ENCODE measurements around the gene KLF11.
"Not testable (repeated sequence)": the region's sequence is repeated elsewhere in the genome, so short reads cannot be mapped to it uniquely, and the experiment has no call there.

Gene KLF11

DNA sequence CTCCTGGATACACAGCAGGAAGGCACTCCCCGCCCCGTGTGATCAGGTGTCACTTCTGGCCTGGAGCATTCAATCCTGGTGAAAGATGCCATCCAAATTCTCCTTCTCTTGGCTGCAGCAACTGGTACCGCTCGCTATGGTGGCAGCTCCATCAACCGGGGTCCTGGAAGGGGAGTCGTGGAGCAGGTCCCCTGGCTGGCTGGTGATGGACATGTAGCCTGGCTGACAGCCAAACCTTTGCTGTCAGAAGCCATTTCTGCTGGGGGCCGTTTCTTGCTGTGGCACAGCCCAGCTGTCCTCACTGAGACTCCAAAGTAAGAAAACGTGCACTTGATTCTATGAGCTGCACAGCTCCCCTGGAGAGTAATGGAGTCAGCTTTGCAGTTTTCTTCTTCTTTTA lies 44.0 kb downstream of the KLF11 start:
- no peak for DNase-seq

GRCh38 chr2:10089565-10090190 lies 46.3 kb downstream of the KLF11 start:
- DNase-seq: no peak

- DNase-seq: peak in 3 of 6 experiments; percentile 4 to 16 (median 5)
These were observed 48.0 kb downstream of the KLF11 start for GRCh38 chr2:10091182-10091888.

GRCh38 chr2:10091889-10092244 lies 48.5 kb downstream of the KLF11 start:
- not testable (repeated sequence) for DNase-seq

DNA sequence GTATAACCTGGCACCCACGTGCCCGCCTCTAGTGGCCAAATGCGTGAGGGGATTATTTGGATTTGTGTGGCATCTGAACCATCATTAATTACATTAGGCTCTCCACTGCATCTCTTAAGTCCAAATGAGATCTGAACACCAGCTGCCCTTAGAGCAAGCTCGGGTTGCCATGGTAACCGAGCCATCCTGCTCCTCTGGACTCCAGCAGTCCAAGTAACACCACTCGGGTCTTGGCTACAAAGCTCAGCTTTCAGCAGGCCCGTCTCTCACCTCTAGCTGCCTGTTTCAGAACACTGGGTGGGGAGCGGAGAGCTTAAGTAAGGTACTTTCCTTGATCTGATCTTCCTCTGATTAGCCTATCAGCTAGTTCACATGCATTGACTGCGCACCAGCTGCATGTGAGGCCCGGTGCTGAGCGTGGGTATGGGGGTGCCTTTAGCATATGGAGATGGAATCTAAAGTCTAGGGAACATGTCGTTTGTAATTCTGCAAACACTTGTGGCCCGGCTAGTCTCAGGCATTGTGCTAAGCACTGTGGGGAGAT lies 51.0 kb downstream of the KLF11 start:
- DNase-seq: no peak

GRCh38 chr2:10095175-10095574 lies 51.8 kb downstream of the KLF11 start:
- no peak for DNase-seq

DNA sequence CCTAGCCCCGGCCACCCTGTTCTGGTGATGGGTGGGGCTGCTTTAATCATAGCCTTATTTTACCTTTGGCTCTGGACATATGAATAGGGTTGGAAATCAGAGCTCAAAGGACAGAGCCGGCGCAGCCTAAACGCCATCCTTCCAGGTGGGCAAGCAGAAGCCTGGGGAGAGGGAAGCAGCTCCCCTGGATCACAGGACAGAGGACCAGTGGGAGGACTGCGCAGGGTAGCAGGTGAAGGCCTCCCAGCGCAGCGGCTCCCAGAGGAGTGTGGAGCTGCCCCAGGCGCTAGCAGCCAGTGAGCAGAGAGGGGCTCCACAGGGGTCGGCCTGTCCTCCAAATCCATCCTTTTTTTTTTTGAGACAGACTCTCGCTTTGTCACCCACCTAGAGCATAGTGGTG lies 53.3 kb downstream of the KLF11 start:
- DNase-seq: no peak

- no peak for DNase-seq
These were observed 54.2 kb downstream of the KLF11 start for GRCh38 chr2:10097352-10098148.

DNA sequence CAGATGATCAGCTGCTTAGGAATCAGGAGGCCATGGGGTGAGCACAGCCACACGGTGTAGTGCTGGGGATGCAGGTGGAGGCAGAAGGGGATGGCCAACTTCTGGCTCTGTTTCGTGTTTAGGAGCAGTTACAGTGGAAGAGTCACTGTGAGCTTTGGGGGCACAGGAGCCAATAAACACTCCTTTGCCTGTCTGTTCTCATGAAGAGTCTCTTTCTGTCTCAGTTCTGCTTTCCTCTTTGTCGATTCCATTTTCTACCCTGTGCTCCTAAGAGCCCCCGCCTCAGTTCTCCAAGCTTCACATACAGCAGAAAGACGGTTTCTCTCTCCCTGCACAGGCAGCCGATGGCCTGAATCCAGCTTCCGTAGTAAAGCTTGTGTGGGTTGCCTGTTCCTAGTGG lies 58.1 kb downstream of the KLF11 start:
- no peak for DNase-seq

DNA sequence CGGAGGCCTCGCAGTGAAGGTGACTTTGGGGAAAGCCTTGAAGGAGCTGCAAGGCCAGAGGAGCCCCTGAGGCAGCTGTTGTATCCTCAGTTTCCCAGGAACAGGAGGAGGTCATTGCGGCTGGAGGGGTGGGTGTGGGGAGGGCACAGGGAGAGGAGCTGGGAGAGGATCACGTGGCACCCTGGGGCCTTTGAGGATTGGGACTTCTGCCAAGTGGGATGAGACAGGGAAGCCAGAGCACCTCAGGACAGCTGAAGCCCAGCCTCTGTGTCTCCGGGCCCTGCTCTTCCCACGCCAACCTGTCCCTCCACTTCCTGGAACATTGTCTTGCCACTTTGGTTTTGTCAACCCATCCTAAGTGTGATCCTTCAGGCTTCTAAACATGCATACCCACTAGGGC lies 59.8 kb downstream of the KLF11 start:
- DNase-seq: no peak
